GM12878 (cell line): ENCODE measurements around the gene POLR3G. TPM values are rescaled to one million over a fixed set of nuclear protein-coding genes. Genes with fewer than 3 reads are reported as not detected.

Experiments
- ATAC-seq: fragments of 200-7000 bp; cut with Tn5 transposase; 3 replicates; pipeline ENCODE4 v1.9.1; 2020; ENCODE audit warnings: mild to moderate bottlenecking, moderate library complexity
- BruUV-seq: library from RNA; stranded (reverse); fragments of 400-500 nt; replicated peaks from 2 replicates; lab custom pipeline; 2021; lab: Mats Ljungman, UMichigan
- CTCF ChIA-PET: fragments of 300-600 bp; sonication (Branson Sonifier 250); formaldehyde crosslinking; extraction: SDS; loops from one replicate; lab custom pipeline; 2021; ENCODE audit warnings: inconsistent platforms; lab: Yijun Ruan, JAX
- POLR2A ChIA-PET: fragments of 350-600 bp; formaldehyde crosslinking; extraction: SDS; loops from one replicate; lab custom pipeline; 2021; ENCODE audit warnings: inconsistent platforms; lab: Charles Lee
- RAD21 ChIA-PET: fragments of 300-600 bp; sonication (Branson Sonifier 250); formaldehyde crosslinking; loops from one replicate; lab custom pipeline; 2023; ENCODE audit warnings: antibody characterized with exemption; ENCODE audit not compliant: unreplicated experiment; lab: Charles Lee
- SMC1A ChIA-PET: fragments of 300-600 bp; sonication (Branson Sonifier 250); formaldehyde crosslinking; loops from one replicate; lab custom pipeline; 2023; ENCODE audit not compliant: unreplicated experiment, uncharacterized antibody; lab: Charles Lee
- DNase-seq: peaks from one replicate; pipeline ENCODE4 v3.0.0-alpha.2; 2011; ENCODE audit warnings: low read depth, low spot score
- FAIRE-seq: peaks from 3 replicates; lab custom pipeline; 2011; peaks lifted over from hg19 to GRCh38; lab: Jason Lieb, UNC
- H2AFZ ChIP-seq: 2 replicates; pipeline ENCODE4 v1.6.0; 2011; ENCODE audit warnings: low read depth, low read length, control low read depth; ENCODE audit not compliant: control insufficient read depth
- H3K27ac ChIP-seq: 2 replicates; pipeline ENCODE4 v1.5.1; 2011; ENCODE audit warnings: control low read depth; ENCODE audit not compliant: control insufficient read depth, insufficient read depth
- H3K27me3 ChIP-seq, 2 experiments: replicated peaks in 1 of 2; 2 replicates each; pipeline versions ENCODE4 v1.6.0 to v1.6.1; 2011; ENCODE audit warnings: low read length in 1 of 2; ENCODE audit not compliant: control insufficient read depth in 2 of 2, insufficient read depth in 2 of 2
- H3K36me3 ChIP-seq, 2 experiments: 2 replicates each; pipeline ENCODE4 v1.5.1; 2011; ENCODE audit warnings: low read length in 1 of 2; ENCODE audit not compliant: control insufficient read depth in 2 of 2, insufficient read depth in 2 of 2
- H3K4me1 ChIP-seq: 2 replicates; pipeline ENCODE4 v1.6.1; 2011; ENCODE audit warnings: mild to moderate bottlenecking, low read length, moderate library complexity, mixed read lengths; ENCODE audit not compliant: control insufficient read depth, insufficient read depth
- H3K4me2 ChIP-seq: 2 replicates; pipeline ENCODE4 v1.6.0; 2011; ENCODE audit warnings: control low read depth; ENCODE audit not compliant: control insufficient read depth, insufficient read depth
- H3K4me3 ChIP-seq: fragments of 200-600 bp; sonication (generic); 2 replicates; pipeline ENCODE4 v1.5.1; 2016
- H3K79me2 ChIP-seq: 2 replicates; pipeline ENCODE4 v1.6.0; 2011; ENCODE audit warnings: low read length; ENCODE audit not compliant: control insufficient read depth, insufficient read depth
- H3K9ac ChIP-seq: 2 replicates; pipeline ENCODE4 v1.8.0; 2011; ENCODE audit warnings: low read length, control low read depth, mixed read lengths; ENCODE audit not compliant: control insufficient read depth, insufficient read depth
- H3K9me3 ChIP-seq: replicated peaks from 3 replicates; pipeline ENCODE4 v1.5.1; 2011; ENCODE audit warnings: mild to moderate bottlenecking, low read length; ENCODE audit not compliant: control insufficient read depth, insufficient read depth
- H4K20me1 ChIP-seq: 2 replicates; pipeline ENCODE4 v1.6.0; 2011; ENCODE audit not compliant: control insufficient read depth, insufficient read depth
- CBFB ChIP-seq: IDR thresholded peaks from 2 replicates; pipeline ENCODE4 v1.6.1; 2016; ENCODE audit warnings: antibody characterized with exemption, low read depth
- GABPA ChIP-seq: IDR thresholded peaks from 2 replicates; pipeline ENCODE4 v1.6.1; 2014; ENCODE audit warnings: antibody characterized with exemption, low read depth, mild to moderate bottlenecking, inconsistent platforms
- MTA3 ChIP-seq: IDR thresholded peaks from 2 replicates; pipeline ENCODE4 v1.6.1; 2012; ENCODE audit warnings: low read length, inconsistent platforms, borderline replicate concordance
- NFXL1 ChIP-seq: fragments of 450-650 bp; IDR thresholded peaks from 2 replicates; pipeline ENCODE4 v1.6.1; 2017; ENCODE audit warnings: antibody characterized with exemption, mild to moderate bottlenecking, borderline replicate concordance
- NFYA ChIP-seq: IDR thresholded peaks from 2 replicates; pipeline ENCODE4 v1.6.1; 2011; ENCODE audit warnings: low read depth, mild to moderate bottlenecking, low read length, improper control_type of control experiment, borderline replicate concordance
- NFYB ChIP-seq: IDR thresholded peaks from 2 replicates; pipeline ENCODE4 v1.6.1; 2011; ENCODE audit warnings: low read depth, mild to moderate bottlenecking, low read length, improper control_type of control experiment, moderate library complexity; ENCODE audit not compliant: insufficient read depth
- STAT3 ChIP-seq: IDR thresholded peaks from 2 replicates; pipeline ENCODE4 v1.6.1; 2011; ENCODE audit warnings: low read depth, low read length, improper control_type of control experiment
- YY1 ChIP-seq: IDR thresholded peaks from 2 replicates; pipeline ENCODE4 v1.6.1; 2011; ENCODE audit warnings: low read depth, mild to moderate bottlenecking, low read length
- WGBS: methylation state at CpG from one replicate; pipeline ENCODE4 v1.1.6; 2016; ENCODE audit warnings: low lambda C conversion rate; ENCODE audit not compliant: insufficient replicate concordance, insufficient coverage; ENCODE audit errors: missing lambda C conversion rate; 5-methylcytosine and 5-hydroxymethylcytosine counted together
- in situ Hi-C: fragments of 300-500 bp; cut with MboI; formaldehyde crosslinking; loops from 9 replicates; pipeline ENCODE4 v1.14.3; 2018; ENCODE audit warnings: mixed read lengths
- intact Hi-C: fragments of 100-400 bp; cut with micrococcal nuclease; formaldehyde crosslinking; loops from one replicate; pipeline ENCODE4 v1.14.2; 2022; ENCODE audit not compliant: unreplicated experiment
- polyA plus RNA-seq, 11 experiments: library from polyadenylated mRNA; depleted of rRNA in 4 of 11; unstranded in 6 of 11; stranded (reverse) in 5 of 11; fragments of >200 nt; fragmentation: Nextera tagmentation in 4 of 11; fragmentation: Illumina TruSeq in 1 of 11; extraction: Ambion mirVana in 4 of 11; extraction: Trizol in 1 of 11; gene quantifications; 1 replicate in 1 of 11; 2 replicates in 10 of 11; pipeline versions ENCODE4 v1.2.1 to v1.2.3, GENCODE V29; 2011 to 2016; ENCODE audit warnings: inconsistent platforms in 2 of 11, missing spikeins in 2 of 11, low read depth in 1 of 11
- total RNA-seq, 4 experiments: library from RNA; depleted of rRNA in 3 of 4; stranded (reverse); fragments of >200 nt in 3 of 4; fragmentation: Illumina TruSeq in 1 of 4; extraction: Trizol in 1 of 4; gene quantifications; 2 replicates each; pipeline versions ENCODE4 v1.2.1 to v1.2.3, GENCODE V29; 2013 to 2021
- TF ChIP-seq, protein P1 (sequence below): fragments of 450-650 bp; IDR thresholded peaks from 2 replicates; pipeline ENCODE4 v1.6.1; 2016; ENCODE audit warnings: mild to moderate bottlenecking

POLR3G gene
- total and polyA plus RNA-seq, 10 of the 15 experiments (the other 5 are each of a cell fraction or from before 2014, with no cell fraction given) = 15.2 to 50.9 (median 27.5) TPM

GRCh38 chr5:90518661-90519060 lies 44.0 kb downstream of the POLR3G start (continued):
- TF ChIP-seq, protein P1, sequence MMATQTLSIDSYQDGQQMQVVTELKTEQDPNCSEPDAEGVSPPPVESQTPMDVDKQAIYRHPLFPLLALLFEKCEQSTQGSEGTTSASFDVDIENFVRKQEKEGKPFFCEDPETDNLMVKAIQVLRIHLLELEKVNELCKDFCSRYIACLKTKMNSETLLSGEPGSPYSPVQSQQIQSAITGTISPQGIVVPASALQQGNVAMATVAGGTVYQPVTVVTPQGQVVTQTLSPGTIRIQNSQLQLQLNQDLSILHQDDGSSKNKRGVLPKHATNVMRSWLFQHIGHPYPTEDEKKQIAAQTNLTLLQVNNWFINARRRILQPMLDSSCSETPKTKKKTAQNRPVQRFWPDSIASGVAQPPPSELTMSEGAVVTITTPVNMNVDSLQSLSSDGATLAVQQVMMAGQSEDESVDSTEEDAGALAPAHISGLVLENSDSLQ = no peak
- no peak for TF ChIP-seq CBFB

- Histone ChIP-seq H3K4me2 (no peak overlapping the region), H3K27ac (no peak overlapping the region), H3K27me3 (no peaks in the 10 kb centered on the region), H3K79me2 (no peaks in the 10 kb centered on the region; the same call in 1 of the 2 replicates), H3K4me1 (no peaks in the 10 kb centered on the region), H3K4me3 (no peak overlapping the region), H3K36me3 (peaks cover 0 to 10% of the 10 kb centered on the region in 2 experiments; a peak in 1 of 4 replicates), H4K20me1 (no peaks in the 10 kb centered on the region), H2AFZ (no peak overlapping the region), H3K9me3 (no peaks in the 10 kb centered on the region), H3K9ac (no peak overlapping the region)
- POLR2A ChIA-PET = interaction anchor here (1.3 to 1.5 kb wide), 2 partner anchors 9 to 43 kb away, joined by 4 to 6 read pairs; no protein-coding TSS in a partner anchor
- WGBS = 97% methylated on average over 7 of the region's 7 CpGs
- SMC1A ChIA-PET = interaction anchor here (0.8 to 1.2 kb wide), 4 partner anchors 11 to 28 kb away, joined by 3 to 6 read pairs (median 3); no protein-coding TSS in a partner anchor
- TF ChIP-seq NFYA (no peak), YY1 (no peak), MTA3 (no peak), NFYB (no peak), NFXL1 (no peak), GABPA (no peak), STAT3 (no peak)
- in situ Hi-C loops = no loop called here
- intact Hi-C loops = no loop called here
- FAIRE-seq (no peak), ATAC-seq (no peak), DNase-seq (no peak)
- no TSS peak for BruUV-seq
- CTCF ChIA-PET = interaction anchor here (0.9 to 1.2 kb wide), 2 partner anchors 11 to 79 kb away, joined by 3 to 4 read pairs; no protein-coding TSS in a partner anchor
- RAD21 ChIA-PET = interaction anchor here (1.3 kb wide), 1 partner anchor 10 kb away, joined by 4 read pairs; no protein-coding TSS in a partner anchor
Measured at GRCh38 chr5:90519081-90519480, 44.4 kb downstream of the POLR3G start.
